Neural cell (in vitro differentiated cells): ENCODE data around the gene ELOA2. TPM values are rescaled to one million over a fixed set of nuclear protein-coding genes. Genes with fewer than 3 reads are reported as not detected.

Experiments used
- polyA plus RNA-seq: library from polyadenylated mRNA; depleted of rRNA; stranded (reverse); fragments of >200 nt; gene quantifications from 2 replicates; pipeline ENCODE4 v1.2.3, GENCODE V29; 2014

ELOA2 gene
- polyA plus RNA-seq, 1 donor from 2014 or later = not detected

Other genes starting within 250 kb of the ELOA2 start
- 32.1 and 38.0 TPM in 2 replicates for gene PIAS2, start 118.1 kb downstream of the ELOA2 start, polyA plus RNA-seq
- 1.4 and 2.1 TPM in 2 replicates for gene KATNAL2, start 118.0 kb downstream of the ELOA2 start, polyA plus RNA-seq
- gene HDHD2, start 114.9 kb upstream of the ELOA2 start, polyA plus RNA-seq = 61.3 and 64.9 TPM in 2 replicates
- gene IER3IP1, start 140.7 kb upstream of the ELOA2 start, polyA plus RNA-seq = 23.3 and 27.1 TPM in 2 replicates
- gene SKOR2, start 216.0 kb upstream of the ELOA2 start, polyA plus RNA-seq = not detected in 2 replicates